ENCODE results near the gene MAMSTR.

- TF ChIP-seq, protein P1, sequence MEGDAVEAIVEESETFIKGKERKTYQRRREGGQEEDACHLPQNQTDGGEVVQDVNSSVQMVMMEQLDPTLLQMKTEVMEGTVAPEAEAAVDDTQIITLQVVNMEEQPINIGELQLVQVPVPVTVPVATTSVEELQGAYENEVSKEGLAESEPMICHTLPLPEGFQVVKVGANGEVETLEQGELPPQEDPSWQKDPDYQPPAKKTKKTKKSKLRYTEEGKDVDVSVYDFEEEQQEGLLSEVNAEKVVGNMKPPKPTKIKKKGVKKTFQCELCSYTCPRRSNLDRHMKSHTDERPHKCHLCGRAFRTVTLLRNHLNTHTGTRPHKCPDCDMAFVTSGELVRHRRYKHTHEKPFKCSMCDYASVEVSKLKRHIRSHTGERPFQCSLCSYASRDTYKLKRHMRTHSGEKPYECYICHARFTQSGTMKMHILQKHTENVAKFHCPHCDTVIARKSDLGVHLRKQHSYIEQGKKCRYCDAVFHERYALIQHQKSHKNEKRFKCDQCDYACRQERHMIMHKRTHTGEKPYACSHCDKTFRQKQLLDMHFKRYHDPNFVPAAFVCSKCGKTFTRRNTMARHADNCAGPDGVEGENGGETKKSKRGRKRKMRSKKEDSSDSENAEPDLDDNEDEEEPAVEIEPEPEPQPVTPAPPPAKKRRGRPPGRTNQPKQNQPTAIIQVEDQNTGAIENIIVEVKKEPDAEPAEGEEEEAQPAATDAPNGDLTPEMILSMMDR (conservative IDR thresholded peaks at IDR 0.05; ENCODE audit: low read depth, low read length): peak; percentile 83
- TF ChIP-seq RCOR1 (IDR thresholded peaks at IDR 0.05; ENCODE audit: insufficient replicate concordance, low read length) (peak; percentile 24), CEBPB (IDR thresholded peaks at IDR 0.05; ENCODE audit: low read depth, low read length) (no peak), POLR2A (IDR thresholded peaks at IDR 0.05; ENCODE audit: low read depth, low read length) (no peak), MAFK (IDR thresholded peaks at IDR 0.05; ENCODE audit: low read depth, low read length) (no peak), BHLHE40 (IDR thresholded peaks at IDR 0.05; ENCODE audit: low read depth, low read length) (peak; percentile 8; the same call in 1 of the 2 replicates), RFX5 (IDR thresholded peaks at IDR 0.05; ENCODE audit: low read depth, low read length) (no peak), RAD21 (IDR thresholded peaks at IDR 0.05; ENCODE audit: low read length) (peak; percentile 76), MXI1 (IDR thresholded peaks at IDR 0.05; ENCODE audit: borderline replicate concordance, low read depth, low read length) (no peak), SMC3 (IDR thresholded peaks at IDR 0.05; ENCODE audit: low read depth, low read length) (peak; percentile 81)
- TF ChIP-seq, protein P2, sequence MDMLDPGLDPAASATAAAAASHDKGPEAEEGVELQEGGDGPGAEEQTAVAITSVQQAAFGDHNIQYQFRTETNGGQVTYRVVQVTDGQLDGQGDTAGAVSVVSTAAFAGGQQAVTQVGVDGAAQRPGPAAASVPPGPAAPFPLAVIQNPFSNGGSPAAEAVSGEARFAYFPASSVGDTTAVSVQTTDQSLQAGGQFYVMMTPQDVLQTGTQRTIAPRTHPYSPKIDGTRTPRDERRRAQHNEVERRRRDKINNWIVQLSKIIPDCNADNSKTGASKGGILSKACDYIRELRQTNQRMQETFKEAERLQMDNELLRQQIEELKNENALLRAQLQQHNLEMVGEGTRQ (IDR thresholded peaks at IDR 0.05; ENCODE audit: low read depth, low read length): no peak
Observed at GRCh38 chr19:48674921-48675824, 44.4 kb downstream of the MAMSTR start.
